Effector memory CD8-positive, alpha-beta T cell (primary cell): ENCODE data around the gene UBA52.

Experiments
- ATAC-seq: fragments of 150-1000 bp; cut with Tn5 transposase; replicated peaks from 2 replicates; pipeline ENCODE4 v1.10.0; 2021; ENCODE audit warnings: mild to moderate bottlenecking, moderate library complexity
- DNase-seq, 3 experiments: peaks; one replicate each; pipeline ENCODE4 v3.0.0; 2021
- H3K27ac Mint-ChIP-seq, 2 donors: one replicate each; pipeline ENCODE4 v1.8.0; 2022; ENCODE audit warnings: mild to moderate bottlenecking in 2 of 2, mixed read lengths in 2 of 2, moderate library complexity in 2 of 2
- H3K27me3 Mint-ChIP-seq, 2 donors: one replicate each; pipeline ENCODE4 v1.8.0; 2022; ENCODE audit warnings: mixed read lengths in 2 of 2
- H3K36me3 Mint-ChIP-seq: one replicate; pipeline ENCODE4 v1.8.0; 2022; ENCODE audit warnings: mild to moderate bottlenecking, moderate library complexity, mixed read lengths; ENCODE audit not compliant: insufficient read depth
- H3K4me1 Mint-ChIP-seq, 2 donors: one replicate each; pipeline ENCODE4 v1.8.0; 2022; ENCODE audit warnings: low read depth in 2 of 2, mixed read lengths in 2 of 2
- H3K4me3 Mint-ChIP-seq, 2 donors: one replicate each; pipeline ENCODE4 v1.8.0; 2022; ENCODE audit warnings: mild to moderate bottlenecking in 2 of 2, mixed read lengths in 2 of 2, moderate library complexity in 2 of 2
- H3K9me3 Mint-ChIP-seq, 2 donors: one replicate each; pipeline ENCODE4 v1.8.0; 2022; ENCODE audit warnings: mixed read lengths in 2 of 2

The UBA52 gene

DNA sequence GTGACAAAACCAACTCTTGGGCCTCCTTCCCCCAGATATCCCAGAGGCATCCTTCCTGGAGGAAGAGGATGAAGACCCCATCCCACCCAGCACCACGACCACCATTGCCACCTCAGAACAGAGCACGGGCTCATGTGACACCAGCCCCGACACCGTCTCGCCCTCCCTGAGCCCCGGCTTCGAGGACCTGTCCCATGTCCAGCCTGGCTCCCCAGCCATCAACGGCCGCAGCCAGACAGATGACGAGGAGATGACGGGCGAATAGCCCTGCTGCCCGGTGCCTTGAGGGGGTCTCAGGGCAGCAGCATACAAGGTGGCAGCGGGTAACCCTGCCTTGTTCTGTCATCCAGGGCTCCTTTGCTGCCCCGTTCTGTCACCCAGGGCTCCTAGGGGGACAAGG lies 3.3 kb upstream of the UBA52 start:
- H3K9me3 Mint-ChIP-seq, result no peaks in the 10 kb centered on the region
- peaks cover 17 to 20% of the 10 kb centered on the region in 2 donors for H3K4me1 Mint-ChIP-seq
- no peak overlapping the region for H3K4me3 Mint-ChIP-seq
- H3K36me3 Mint-ChIP-seq, result peaks cover 68% of the 10 kb centered on the region
- no peak for DNase-seq
- ATAC-seq, result no peak
- no peaks in the 10 kb centered on the region for H3K27me3 Mint-ChIP-seq
- H3K27ac Mint-ChIP-seq, result peak overlapping the region; percentile 78 to 82

DNA sequence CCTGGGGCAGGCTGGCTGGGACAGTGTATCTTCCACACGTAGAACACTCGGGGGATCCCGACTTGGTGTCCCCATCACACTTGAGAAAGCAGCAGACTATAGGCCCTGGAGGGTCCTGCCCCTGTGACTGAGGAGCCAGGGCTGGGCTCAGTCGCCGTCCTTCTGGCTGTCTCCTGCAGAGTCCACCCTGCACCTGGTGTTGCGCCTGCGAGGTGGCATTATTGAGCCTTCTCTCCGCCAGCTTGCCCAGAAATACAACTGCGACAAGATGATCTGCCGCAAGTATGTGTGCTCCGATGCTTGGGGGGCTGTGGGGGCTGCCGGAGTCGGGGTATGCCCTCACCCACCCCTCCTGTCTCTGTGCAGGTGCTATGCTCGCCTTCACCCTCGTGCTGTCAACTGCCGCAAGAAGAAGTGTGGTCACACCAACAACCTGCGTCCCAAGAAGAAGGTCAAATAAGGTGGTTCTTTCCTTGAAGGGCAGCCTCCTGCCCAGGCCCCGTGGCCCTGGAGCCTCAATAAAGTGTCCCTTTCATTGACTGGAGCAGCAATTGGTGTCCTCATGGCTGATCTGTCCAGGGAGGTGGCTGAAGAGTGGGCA lies 3.1 kb downstream of the UBA52 start:
- DNase-seq (no peak), ATAC-seq (no peak)
- H3K36me3 Mint-ChIP-seq, result peaks cover 61% of the 10 kb centered on the region
- H3K4me1 Mint-ChIP-seq, result peaks cover 20 to 22% of the 10 kb centered on the region in 2 donors
- H3K27ac Mint-ChIP-seq, result peak overlapping the region in 1 of 2 donors; percentile 14
- H3K9me3 Mint-ChIP-seq, result no peaks in the 10 kb centered on the region
- no peak overlapping the region for H3K4me3 Mint-ChIP-seq
- no peaks in the 10 kb centered on the region for H3K27me3 Mint-ChIP-seq

DNA sequence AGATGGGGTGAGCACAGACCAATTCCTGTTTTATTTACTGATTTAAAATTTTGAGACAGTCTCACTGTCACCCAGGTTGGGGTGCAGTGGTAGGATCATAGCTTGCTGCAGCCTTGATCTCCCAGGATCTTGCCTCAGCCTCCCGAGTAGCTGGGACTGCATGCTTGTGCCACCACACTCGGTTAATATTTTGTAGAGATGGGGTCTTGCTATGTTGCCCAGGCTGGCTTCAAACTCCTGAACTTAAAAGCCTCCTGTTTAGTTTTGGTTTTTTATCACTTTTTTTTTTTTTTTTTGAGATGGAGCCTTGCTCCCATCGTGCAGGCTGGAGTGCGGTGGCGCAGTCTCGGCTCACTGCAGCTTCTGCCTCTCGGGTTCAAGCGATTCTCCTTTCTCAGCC lies 4.7 kb downstream of the UBA52 start:
- ATAC-seq (no peak), DNase-seq (no peak)
- Mint-ChIP-seq H3K36me3 (peaks cover 56% of the 10 kb centered on the region), H3K9me3 (no peaks in the 10 kb centered on the region), H3K4me3 (no peak overlapping the region), H3K27ac (no peak overlapping the region), H3K4me1 (peaks cover 18 to 20% of the 10 kb centered on the region in 2 donors), H3K27me3 (no peaks in the 10 kb centered on the region)

DNA sequence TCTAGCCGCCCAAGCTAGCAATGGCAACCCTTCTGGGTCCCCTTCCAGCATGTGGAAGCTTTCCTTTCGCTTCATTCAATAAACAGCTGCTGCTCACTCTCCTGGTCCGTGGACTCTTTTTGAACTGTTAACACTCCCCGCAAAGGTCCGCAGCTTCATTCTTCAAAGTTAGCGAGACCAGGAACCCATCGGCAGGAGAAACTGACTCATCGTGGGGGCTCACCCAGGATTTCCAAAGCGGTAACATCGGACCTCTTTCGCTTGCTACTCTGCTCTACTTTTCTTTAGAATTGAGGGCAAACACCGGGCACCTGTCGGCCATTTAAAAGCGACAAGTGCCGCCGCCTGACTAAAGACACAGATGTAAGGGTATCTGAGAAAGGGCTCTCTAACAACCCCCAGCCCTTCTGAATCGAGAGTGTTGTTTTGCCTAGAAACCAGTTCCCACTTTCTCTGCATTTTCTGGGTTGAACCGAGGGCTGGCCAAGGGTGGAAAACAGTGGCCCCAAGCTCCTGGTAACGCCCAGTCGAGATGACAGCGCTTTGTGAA lies 5.8 kb downstream of the UBA52 start:
- Mint-ChIP-seq H3K27ac (no peak overlapping the region), H3K36me3 (peaks cover 45% of the 10 kb centered on the region)
- no peak for ATAC-seq

DNA sequence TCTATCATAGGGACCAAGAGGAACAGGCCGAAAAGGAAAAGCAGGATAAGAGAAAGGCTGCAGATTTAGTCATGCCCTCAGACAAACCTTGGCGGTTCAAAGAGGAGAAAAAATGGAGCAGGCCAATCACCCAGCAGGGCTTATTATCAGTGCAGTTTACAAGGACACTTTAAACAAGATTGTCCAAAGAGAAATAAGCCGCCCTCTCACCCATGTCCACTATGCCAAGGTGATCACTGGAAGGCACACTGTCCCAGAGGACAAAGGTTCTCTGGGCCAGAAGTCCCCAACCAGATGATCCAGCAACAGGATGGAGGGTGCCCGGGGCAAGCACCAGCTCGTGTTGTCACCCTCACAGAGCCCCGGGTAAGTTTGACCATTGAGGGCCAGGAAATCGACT lies 8.7 kb downstream of the UBA52 start:
- Mint-ChIP-seq H3K27ac (no peak overlapping the region), H3K27me3 (no peaks in the 10 kb centered on the region), H3K4me1 (peaks cover 0 to under 1% of the 10 kb centered on the region in 2 donors), H3K4me3 (no peak overlapping the region), H3K36me3 (peaks cover 21% of the 10 kb centered on the region), H3K9me3 (no peaks in the 10 kb centered on the region)
- DNase-seq (no peak), ATAC-seq (no peak)

More for the DNA sequence above, 5.8 kb downstream of the UBA52 start:
- DNase-seq, result no peak
- H3K27me3 Mint-ChIP-seq, result no peaks in the 10 kb centered on the region
- no peak overlapping the region for H3K4me3 Mint-ChIP-seq
- peaks cover 8 to 12% of the 10 kb centered on the region in 2 donors for H3K4me1 Mint-ChIP-seq
- H3K9me3 Mint-ChIP-seq, result no peaks in the 10 kb centered on the region

DNA sequence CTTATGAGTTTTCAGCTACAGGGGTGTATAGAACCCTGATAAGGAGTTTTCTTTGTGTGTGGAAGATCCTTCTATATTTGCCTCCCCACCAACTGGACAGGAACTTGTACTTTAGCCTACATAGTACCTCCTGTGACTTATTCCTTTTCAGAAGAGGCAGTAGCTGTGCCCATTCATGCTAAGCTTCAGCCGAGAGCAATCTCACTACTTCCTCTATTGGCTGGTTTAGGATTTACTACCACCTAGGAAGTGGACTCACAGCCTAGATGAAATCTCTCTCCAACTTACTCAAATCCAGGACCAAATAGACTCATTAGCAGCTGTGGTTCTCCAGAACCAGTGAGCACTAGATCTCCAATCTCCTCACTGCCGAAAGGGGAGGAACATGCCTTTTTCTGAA lies 14.6 kb downstream of the UBA52 start:
- Mint-ChIP-seq H3K36me3 (peaks cover 31% of the 10 kb centered on the region), H3K4me1 (peaks cover 13 to 24% of the 10 kb centered on the region in 2 donors), H3K27me3 (no peaks in the 10 kb centered on the region), H3K4me3 (no peak overlapping the region), H3K9me3 (no peaks in the 10 kb centered on the region), H3K27ac (no peak overlapping the region)
- no peak for ATAC-seq
- no peak for DNase-seq

DNA sequence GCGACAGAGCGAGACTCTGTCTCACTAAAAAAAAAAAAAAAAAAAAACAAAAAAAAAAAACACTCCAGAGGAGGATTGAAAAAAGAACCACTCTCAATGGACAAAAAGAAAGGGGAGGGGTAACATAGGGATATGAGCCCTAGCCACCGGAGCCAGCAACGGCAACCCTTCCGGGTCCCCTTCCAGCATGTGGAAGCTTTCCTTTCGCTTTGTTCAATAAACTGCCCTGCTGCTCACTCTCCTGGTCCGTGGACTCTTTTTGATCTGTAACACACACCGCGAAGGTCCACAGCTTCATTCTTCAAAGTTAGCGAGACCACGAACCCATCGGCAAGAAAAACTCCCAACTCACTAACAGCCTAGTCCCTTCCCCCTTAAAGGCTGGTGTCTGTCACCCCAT lies 15.9 kb downstream of the UBA52 start:
- H3K4me3 Mint-ChIP-seq, result peak overlapping the region in 1 of 2 donors; percentile 84
- peaks cover 13 to 24% of the 10 kb centered on the region in 2 donors for H3K4me1 Mint-ChIP-seq
- no peaks in the 10 kb centered on the region for H3K27me3 Mint-ChIP-seq
- H3K36me3 Mint-ChIP-seq, result peaks cover 37% of the 10 kb centered on the region
- H3K9me3 Mint-ChIP-seq, result no peaks in the 10 kb centered on the region
- H3K27ac Mint-ChIP-seq, result peak overlapping the region in 1 of 2 donors; percentile 77
- ATAC-seq (no peak), DNase-seq (no peak)

DNA sequence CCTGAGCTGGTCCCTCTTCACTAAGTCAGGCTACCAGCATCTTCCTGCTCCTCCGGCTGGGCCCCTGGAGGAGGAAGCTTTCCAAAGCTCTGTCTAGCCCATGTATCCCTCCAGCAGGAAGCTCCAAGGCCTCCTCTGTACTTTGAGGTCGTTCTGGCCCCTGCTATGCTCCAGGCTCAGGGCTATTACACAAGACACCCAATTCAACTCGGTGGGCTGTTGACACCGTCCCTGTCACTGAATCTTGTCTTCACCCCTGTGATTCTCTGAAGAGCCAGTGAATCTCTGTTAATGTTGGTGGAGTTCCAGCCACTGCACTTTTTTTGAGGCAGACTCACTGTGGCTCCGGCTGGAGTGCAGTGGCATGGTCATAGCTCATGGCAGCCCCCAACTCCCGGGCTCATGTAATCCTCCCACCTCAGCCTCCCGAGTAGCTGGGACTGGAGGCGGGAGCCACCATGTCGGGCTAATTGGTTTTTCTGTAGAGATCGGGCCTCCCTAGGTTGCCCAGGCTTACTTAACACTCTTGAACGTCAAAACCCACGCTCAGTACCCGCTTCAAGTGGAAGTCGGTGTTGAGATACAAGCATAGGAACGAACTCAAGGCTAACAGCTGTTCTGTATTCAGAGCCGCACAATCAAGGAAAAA lies 16.4 kb downstream of the UBA52 start:
- Mint-ChIP-seq H3K36me3 (peaks cover 37% of the 10 kb centered on the region), H3K27ac (peak overlapping the region; percentile 77 to 92), H3K27me3 (no peaks in the 10 kb centered on the region), H3K4me3 (peak overlapping the region; percentile 82 to 84), H3K4me1 (peaks cover 13 to 24% of the 10 kb centered on the region in 2 donors), H3K9me3 (no peaks in the 10 kb centered on the region)
- DNase-seq (no peak), ATAC-seq (peak; percentile 2)

DNA sequence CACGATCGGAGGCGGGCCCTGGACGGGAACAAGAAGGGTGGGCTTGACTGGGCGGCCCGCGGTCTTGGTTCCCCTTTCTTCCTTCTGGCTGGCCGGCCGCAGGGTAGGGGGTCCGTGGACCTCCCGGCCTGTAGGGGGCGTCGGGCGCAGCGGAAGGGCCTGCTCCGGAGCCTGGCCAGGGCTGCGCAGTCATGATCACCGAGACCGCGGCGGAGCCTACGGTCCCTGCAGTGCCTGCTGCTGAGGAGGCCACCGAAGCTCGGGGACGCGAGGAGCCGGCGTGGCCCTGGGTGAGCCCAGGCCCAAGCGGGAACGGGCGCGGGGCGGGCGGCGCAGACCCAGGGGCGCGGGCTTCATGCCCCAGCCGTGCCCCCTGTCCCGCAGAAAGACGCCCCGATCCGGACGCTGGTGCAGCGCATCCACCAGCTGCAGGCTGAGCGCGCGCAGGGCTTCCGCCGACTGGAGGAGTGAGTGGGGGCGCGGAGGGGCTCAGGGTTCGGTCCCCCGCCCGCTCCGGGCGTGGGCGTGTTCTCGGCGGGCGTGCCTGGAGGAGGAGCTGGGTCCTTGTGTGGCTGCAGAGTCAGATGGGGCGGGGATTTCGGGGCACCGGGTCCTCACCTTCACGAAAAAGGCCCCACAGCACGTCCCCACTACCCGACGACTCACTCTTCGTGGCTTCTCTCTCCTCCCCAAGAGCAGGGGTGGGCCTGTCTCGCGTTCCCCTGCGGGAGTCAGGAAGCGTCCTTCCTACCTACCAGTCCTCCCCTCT lies 17.1 kb downstream of the UBA52 start, which contains the start of gene REX1BD:
TSS of gene REX1BD (plus strand) at position 188 of the 769 bp plus-strand sequence. CDS start at position 192, 4 bp downstream.
- H3K4me1 Mint-ChIP-seq, result peaks cover 13 to 28% of the 10 kb centered on the region in 2 donors
- H3K27ac Mint-ChIP-seq, result peak within 1 kb of the TSS; percentile 83 to 95
- peak; percentile 71 for ATAC-seq
- H3K9me3 Mint-ChIP-seq, result no peaks in the 10 kb centered on the region
- no peaks in the 10 kb centered on the region for H3K27me3 Mint-ChIP-seq
- peak within 1 kb of the TSS; percentile 82 to 84 for H3K4me3 Mint-ChIP-seq
- DNase-seq, result peak; percentile 82 to 86 (median 84)
- H3K36me3 Mint-ChIP-seq, result peaks cover 37% of the 10 kb centered on the region

DNA sequence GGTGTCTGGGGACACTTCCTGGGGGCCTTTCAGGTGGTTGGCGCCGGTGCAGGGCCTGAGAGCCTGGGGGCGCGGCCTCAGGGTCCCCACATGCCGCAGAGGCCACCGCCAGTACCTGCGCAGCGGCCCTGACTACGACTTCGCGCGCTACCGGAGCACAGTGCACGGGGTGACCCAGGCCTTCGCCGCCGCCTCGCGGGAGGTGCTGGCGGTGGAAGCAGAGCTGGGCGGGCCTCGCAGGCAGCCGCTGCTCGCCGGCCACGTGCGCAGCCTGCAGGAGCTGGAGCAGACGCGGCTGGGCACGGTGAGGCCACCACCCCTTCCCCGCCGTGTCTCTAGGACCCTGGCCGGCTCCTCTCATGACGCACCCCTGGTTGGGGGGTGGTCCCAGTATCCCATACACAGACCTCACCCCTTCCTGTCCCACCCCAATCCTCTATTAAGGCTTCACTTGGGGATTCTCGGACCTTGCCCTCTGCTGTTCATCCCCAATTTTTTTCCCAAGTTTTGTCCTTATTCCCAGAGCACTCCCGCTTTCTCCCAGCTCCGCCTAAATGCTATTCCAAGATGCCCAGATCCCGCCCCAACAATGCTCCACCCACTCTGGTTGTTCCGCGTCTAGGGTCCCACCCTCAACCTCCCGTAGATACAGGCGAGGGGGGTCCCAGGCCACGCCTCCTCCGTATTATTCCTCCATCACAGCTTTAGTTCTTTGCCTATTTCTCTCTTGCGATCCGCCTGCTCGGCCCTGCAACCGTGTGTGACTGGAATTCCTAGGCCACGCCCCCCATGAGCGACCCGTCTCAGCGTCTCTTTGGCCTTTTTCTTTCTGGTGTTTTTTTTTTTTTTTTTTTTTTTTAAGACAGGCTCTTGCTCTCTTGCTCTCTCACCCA lies 18.0 kb downstream of the UBA52 start:
- H3K27ac Mint-ChIP-seq, result peak overlapping the region; percentile 83 to 95
- H3K9me3 Mint-ChIP-seq, result no peaks in the 10 kb centered on the region
- DNase-seq (peak; percentile 73 to 80 (median 75)), ATAC-seq (peak; percentile 69)
- H3K4me1 Mint-ChIP-seq, result peaks cover 14 to 29% of the 10 kb centered on the region in 2 donors
- H3K27me3 Mint-ChIP-seq, result no peaks in the 10 kb centered on the region
- H3K36me3 Mint-ChIP-seq, result peaks cover 37% of the 10 kb centered on the region
- H3K4me3 Mint-ChIP-seq, result peak overlapping the region; percentile 82 to 84

DNA sequence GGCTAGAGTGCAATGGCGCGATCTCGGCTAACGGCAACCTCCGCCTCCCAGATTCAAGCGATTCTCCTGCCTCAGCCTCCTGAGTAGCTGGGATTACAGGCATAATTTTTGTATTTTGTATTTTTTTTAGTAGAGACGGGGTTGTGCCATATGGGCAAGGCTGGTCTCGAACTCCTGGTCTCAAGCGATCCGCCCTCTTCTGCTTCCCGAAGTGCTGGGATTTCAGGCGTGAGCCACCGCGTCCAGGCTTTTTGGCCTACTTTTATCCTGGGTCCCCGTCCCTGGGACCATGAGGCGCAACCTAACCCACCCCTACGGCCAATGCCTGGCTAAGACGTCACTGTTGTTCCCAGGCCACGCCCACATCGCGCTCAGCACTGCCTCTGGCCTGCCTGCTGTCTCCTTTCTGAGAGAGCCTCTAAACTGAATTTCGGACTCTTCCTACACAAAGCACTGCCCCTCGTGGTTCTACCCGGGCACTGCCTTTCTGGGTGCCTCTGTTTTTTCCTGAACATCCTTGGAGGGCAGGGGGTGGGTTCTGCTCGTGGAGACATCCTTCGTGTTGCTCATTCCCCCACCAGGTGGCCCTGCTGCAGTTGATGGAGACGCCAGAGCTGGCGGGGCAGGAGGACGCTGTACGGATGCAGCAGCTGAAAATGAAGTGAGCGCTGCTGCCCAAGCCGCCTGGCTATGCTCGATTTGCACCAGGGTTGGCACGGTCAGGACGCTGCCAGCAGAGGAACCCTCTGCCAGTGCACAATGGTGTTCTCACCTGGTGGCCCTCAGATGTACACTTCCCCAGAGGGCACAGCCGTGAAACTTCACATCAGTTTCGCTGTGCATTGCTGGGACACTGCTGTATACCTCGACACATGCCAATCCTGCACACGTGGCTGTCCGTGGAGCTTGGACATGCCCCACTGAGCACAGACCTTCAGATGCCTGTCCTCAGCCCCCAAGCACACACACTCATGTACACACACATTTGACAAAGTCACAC lies 18.9 kb downstream of the UBA52 start:
- H3K9me3 Mint-ChIP-seq, result no peaks in the 10 kb centered on the region
- no peaks in the 10 kb centered on the region for H3K27me3 Mint-ChIP-seq
- peaks cover 35% of the 10 kb centered on the region for H3K36me3 Mint-ChIP-seq
- peaks cover 17 to 31% of the 10 kb centered on the region in 2 donors for H3K4me1 Mint-ChIP-seq
- H3K4me3 Mint-ChIP-seq, result peak overlapping the region; percentile 82 to 84
- DNase-seq, result no peak
- ATAC-seq, result no peak
- H3K27ac Mint-ChIP-seq, result peak overlapping the region in 1 of 2 donors; percentile 95
